Left renal cortex interstitium (tissue), 4 donors: ENCODE data around the gene ZNF397. TPM values are rescaled to one million over a fixed set of nuclear protein-coding genes. Genes with fewer than 3 reads are reported as not detected.

Experiments
- DNase-seq, 4 donors: peaks; one replicate each; pipeline ENCODE4 v3.0.0-alpha.2; 2013; ENCODE audit warnings: low read depth in 4 of 4, low spot score in 2 of 4, missing footprints in 1 of 4
- polyA plus RNA-seq, 4 donors: library from polyadenylated mRNA; unstranded; fragments of 120-200 nt; gene quantifications; one replicate each; pipeline ENCODE4 v1.2.1, GENCODE V29; 2013; ENCODE audit not compliant: insufficient read length in 4 of 4

Gene ZNF397
- polyA plus RNA-seq, 4 donors, result 40.3 to 90.2 (median 61.0) TPM

GRCh38 chr18:35290094-35290735 lies 49.4 kb downstream of the ZNF397 start, which contains the start of gene ZSCAN30:
ZSCAN30 (minus strand) TSS chr18:35290229; CDS start chr18:35264352, 25,877 bp downstream.
- DNase-seq, result peak; percentile 90 to 94 (median 92)

- DNase-seq, result no peak
Measured at GRCh38 chr18:35291166-35291565, 50.3 kb downstream of the ZNF397 start.

- DNase-seq, result no peak
Measured at GRCh38 chr18:35296060-35296459, 55.2 kb downstream of the ZNF397 start.

GRCh38 chr18:35303610-35304009 lies 62.8 kb downstream of the ZNF397 start:
- no peak for DNase-seq

GRCh38 chr18:35306588-35307250 lies 65.9 kb downstream of the ZNF397 start:
- DNase-seq, result no peak

Other genes starting within 250 kb of the ZNF397 start
- gene MAPRE2, start 199.6 kb upstream of the ZNF397 start, polyA plus RNA-seq, result 10 to 100 TPM; 26.4 to 28.6 (median 27.7) TPM
- 10 to 100 TPM; 26.6 to 66.3 (median 43.7) TPM for gene ZSCAN30, start 49.2 kb downstream of the ZNF397 start, polyA plus RNA-seq
- 10 to 100 TPM; 67.7 to 77.6 (median 74.3) TPM for gene ZNF24, start 103.4 kb downstream of the ZNF397 start, polyA plus RNA-seq
- gene ZNF396, start 136.3 kb downstream of the ZNF397 start, polyA plus RNA-seq, result 1 to 10 TPM; 5.0 to 7.4 (median 5.8) TPM